HG02938 (cell line): Measurements from ENCODE around the gene REEP2.
"Not testable (repeated sequence)": the region's sequence is repeated elsewhere in the genome, so short reads cannot be mapped to it uniquely, and the experiment has no call there.

Experiments used
- ATAC-seq: cut with Tn5 transposase; IDR thresholded peaks from one replicate; pipeline ENCODE4 v1.9.1; 2021; ENCODE audit warnings: mild to moderate bottlenecking, moderate library complexity; ENCODE audit not compliant: unreplicated experiment

Gene REEP2

GRCh38 chr5:138438724-138439476 is at the start of gene REEP2:
TSS of gene REEP2 (plus strand) at chr5:138439057. CDS start at chr5:138439209, 152 bp downstream.
- no peak for ATAC-seq

- ATAC-seq: no peak
Measured at GRCh38 chr5:138389332-138389731, 49.5 kb upstream of the REEP2 start.

GRCh38 chr5:138389911-138390310 is 48.9 kb upstream of the REEP2 start:
- not testable (repeated sequence) for ATAC-seq

- ATAC-seq: no peak
Measured at GRCh38 chr5:138391859-138392386, 46.9 kb upstream of the REEP2 start.

- ATAC-seq: no peak
Measured at GRCh38 chr5:138402640-138403039, 36.2 kb upstream of the REEP2 start.

GRCh38 chr5:138408023-138408422 is 30.8 kb upstream of the REEP2 start:
- ATAC-seq: peak; percentile 73

GRCh38 chr5:138410996-138411640 is 27.7 kb upstream of the REEP2 start:
- ATAC-seq: not testable (repeated sequence)

GRCh38 chr5:138418444-138418843 is 20.4 kb upstream of the REEP2 start:
- ATAC-seq: no peak

GRCh38 chr5:138425079-138425478 is 13.8 kb upstream of the REEP2 start:
- no peak for ATAC-seq

- ATAC-seq: no peak
Measured at GRCh38 chr5:138435943-138436342, 2.9 kb upstream of the REEP2 start.

- no peak for ATAC-seq
Measured at GRCh38 chr5:138438003-138438723, 694 bp upstream of the REEP2 start.

- ATAC-seq: no peak
Measured at GRCh38 chr5:138439477-138440158, 761 bp downstream of the REEP2 start.

GRCh38 chr5:138440159-138441073 is 1.6 kb downstream of the REEP2 start:
- no peak for ATAC-seq

GRCh38 chr5:138441221-138441620 is 2.4 kb downstream of the REEP2 start:
- ATAC-seq: no peak

GRCh38 chr5:138444078-138444773 is 5.4 kb downstream of the REEP2 start:
- ATAC-seq: no peak

GRCh38 chr5:138444774-138445546 is 6.1 kb downstream of the REEP2 start:
- ATAC-seq: no peak

- ATAC-seq: no peak
Measured at GRCh38 chr5:138445547-138446271, 6.9 kb downstream of the REEP2 start.

- ATAC-seq: no peak
Measured at GRCh38 chr5:138448070-138448469, 9.2 kb downstream of the REEP2 start.
